Suprapubic skin (tissue), 3 donors: Measurements from ENCODE around the gene SLC25A10.

Experiments used
- POLR2A ChIP-seq, 2 donors: fragments of 450-650 bp; IDR thresholded peaks; one replicate each; pipeline ENCODE4 v1.6.1; 2017; ENCODE audit warnings: antibody characterized with exemption in 2 of 2, mild to moderate bottlenecking in 2 of 2, moderate library complexity in 2 of 2
- TF ChIP-seq, protein P1 (sequence below), 2 donors: fragments of 200-600 bp in 1 of 2; fragments of 450-650 bp in 1 of 2; sonication (generic) in 1 of 2; IDR thresholded peaks; one replicate each; pipeline ENCODE4 v1.5.1; 2016 to 2019; ENCODE audit warnings: antibody characterized with exemption in 2 of 2, mild to moderate bottlenecking in 1 of 2, moderate library complexity in 1 of 2

DNA sequence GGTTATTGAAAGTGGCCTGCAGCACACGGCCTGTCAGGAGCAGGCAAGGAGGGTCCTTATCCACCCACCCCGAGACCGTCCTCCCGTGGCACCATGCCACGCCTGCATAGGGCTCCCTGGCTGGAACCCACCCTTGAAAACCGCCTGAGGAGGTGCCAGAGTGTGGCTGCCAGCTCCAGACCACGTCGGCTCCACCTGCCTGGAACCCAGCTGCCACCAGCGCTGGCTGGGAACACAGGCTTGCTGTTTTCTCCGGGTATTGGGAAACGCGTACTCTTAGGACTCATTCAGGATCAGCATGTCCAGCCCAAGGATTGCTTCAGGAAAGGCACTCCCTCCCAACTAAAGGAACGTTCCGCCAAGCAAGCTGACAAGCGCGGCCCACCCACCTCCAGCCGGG lies 35.2 kb upstream of the SLC25A10 start:
- TF ChIP-seq, protein P1, sequence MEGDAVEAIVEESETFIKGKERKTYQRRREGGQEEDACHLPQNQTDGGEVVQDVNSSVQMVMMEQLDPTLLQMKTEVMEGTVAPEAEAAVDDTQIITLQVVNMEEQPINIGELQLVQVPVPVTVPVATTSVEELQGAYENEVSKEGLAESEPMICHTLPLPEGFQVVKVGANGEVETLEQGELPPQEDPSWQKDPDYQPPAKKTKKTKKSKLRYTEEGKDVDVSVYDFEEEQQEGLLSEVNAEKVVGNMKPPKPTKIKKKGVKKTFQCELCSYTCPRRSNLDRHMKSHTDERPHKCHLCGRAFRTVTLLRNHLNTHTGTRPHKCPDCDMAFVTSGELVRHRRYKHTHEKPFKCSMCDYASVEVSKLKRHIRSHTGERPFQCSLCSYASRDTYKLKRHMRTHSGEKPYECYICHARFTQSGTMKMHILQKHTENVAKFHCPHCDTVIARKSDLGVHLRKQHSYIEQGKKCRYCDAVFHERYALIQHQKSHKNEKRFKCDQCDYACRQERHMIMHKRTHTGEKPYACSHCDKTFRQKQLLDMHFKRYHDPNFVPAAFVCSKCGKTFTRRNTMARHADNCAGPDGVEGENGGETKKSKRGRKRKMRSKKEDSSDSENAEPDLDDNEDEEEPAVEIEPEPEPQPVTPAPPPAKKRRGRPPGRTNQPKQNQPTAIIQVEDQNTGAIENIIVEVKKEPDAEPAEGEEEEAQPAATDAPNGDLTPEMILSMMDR (IDR thresholded peaks at IDR 0.05), result no peak
- TF ChIP-seq POLR2A (IDR thresholded peaks at IDR 0.05), result no peak
